DND-41 (cell line): ENCODE results near the gene KLHL3.

Experiments
- CTCF ChIP-seq: IDR thresholded peaks from 2 replicates; pipeline ENCODE4 v1.5.1; 2012; ENCODE audit warnings: borderline replicate concordance, low read length, moderate library complexity, mild to moderate bottlenecking; ENCODE audit not compliant: poor library complexity, severe bottlenecking; ENCODE audit errors: extremely low read depth
- EZH2 ChIP-seq: IDR thresholded peaks from 3 replicates; pipeline ENCODE4 v1.6.1; 2012; ENCODE audit warnings: borderline replicate concordance, low read depth, mild to moderate bottlenecking, moderate library complexity, low read length, inconsistent platforms; ENCODE audit not compliant: severe bottlenecking

DNA sequence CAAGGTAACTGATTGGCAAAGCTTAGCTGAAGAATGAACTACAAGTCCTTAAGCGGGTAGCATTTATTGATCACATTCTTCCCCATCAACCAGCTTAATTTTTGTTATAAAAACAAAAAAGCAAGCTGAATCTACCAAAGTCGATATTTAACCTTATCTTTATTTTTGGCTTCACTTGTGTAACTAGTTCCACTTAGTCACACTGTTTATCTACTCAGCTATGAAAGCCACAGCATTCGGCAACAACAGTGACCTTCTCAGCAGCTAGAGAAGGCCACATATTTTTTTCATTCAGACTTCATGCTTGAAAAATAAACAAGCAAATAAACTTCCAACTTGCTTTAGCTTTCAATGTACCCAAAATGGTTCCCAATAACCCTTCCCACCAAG is 69.4 kb downstream of the KLHL3 start:
- no peak for TF ChIP-seq CTCF
- no peak for TF ChIP-seq EZH2
